ENCODE measurements around the gene VSX2. TPM values are rescaled to one million over a fixed set of nuclear protein-coding genes. Genes with fewer than 3 reads are reported as not detected.

Gene VSX2
- polyA plus RNA-seq, 4 donors: not detected

- no peaks in the 10 kb centered on the region for H3K4me1 ChIP-seq (ENCODE audit: control insufficient read depth in 3 of 3, insufficient read depth in 2 of 3, low read depth in 1 of 3, low read length in 2 of 3)
- H3K9me3 ChIP-seq (ENCODE audit: control insufficient read depth in 2 of 2, insufficient read depth in 1 of 2, low read depth in 1 of 2, low read length in 1 of 2): no peaks in the 10 kb centered on the region
- H3K27ac ChIP-seq (ENCODE audit: low read depth in 1 of 3, low read length in 2 of 3): no peak overlapping the region
- FAIRE-seq (no peak), DNase-seq (no peak)
- H3K36me3 ChIP-seq (ENCODE audit: control insufficient read depth in 3 of 3, insufficient read depth in 2 of 3, low read depth in 1 of 3, low read length in 3 of 3): no peaks in the 10 kb centered on the region
- WGBS, 3 donors: 72 to 80% (median 74%) methylated on average over 5 of the region's 5 CpGs
- H3K27me3 ChIP-seq (ENCODE audit: control insufficient read depth in 3 of 3, insufficient read depth in 3 of 3, low read length in 3 of 3): peaks cover 0 to 1% (median 0%) of the 10 kb centered on the region in 3 donors
- no peak overlapping the region for H3K4me3 ChIP-seq (ENCODE audit: low read depth in 1 of 3, low read length in 3 of 3)
Observed at GRCh38 chr14:74308695-74309094, 69.4 kb downstream of the VSX2 start.

- 60 to 78% (median 74%) methylated on average over 8 of the region's 8 CpGs for WGBS, 3 donors
- peaks cover 0 to 1% (median 0%) of the 10 kb centered on the region in 3 donors for H3K27me3 ChIP-seq (ENCODE audit: control insufficient read depth in 3 of 3, insufficient read depth in 3 of 3, low read length in 3 of 3)
- no peak overlapping the region for H3K27ac ChIP-seq (ENCODE audit: low read depth in 1 of 3, low read length in 2 of 3)
- no peaks in the 10 kb centered on the region for H3K9me3 ChIP-seq (ENCODE audit: control insufficient read depth in 2 of 2, insufficient read depth in 1 of 2, low read depth in 1 of 2, low read length in 1 of 2)
- no peaks in the 10 kb centered on the region for H3K36me3 ChIP-seq (ENCODE audit: control insufficient read depth in 3 of 3, insufficient read depth in 2 of 3, low read depth in 1 of 3, low read length in 3 of 3)
- FAIRE-seq: no peak
- H3K4me1 ChIP-seq (ENCODE audit: control insufficient read depth in 3 of 3, insufficient read depth in 2 of 3, low read depth in 1 of 3, low read length in 2 of 3): no peaks in the 10 kb centered on the region
- DNase-seq: no peak
- no peak overlapping the region for H3K4me3 ChIP-seq (ENCODE audit: low read depth in 1 of 3, low read length in 3 of 3)
Observed at GRCh38 chr14:74309125-74310022, 70.1 kb downstream of the VSX2 start.

GRCh38 chr14:74312161-74312560 is 72.9 kb downstream of the VSX2 start:
- FAIRE-seq (no peak), DNase-seq (no peak)
- WGBS, 3 donors: 81 to 92% (median 88%) methylated on average over 2 of the region's 2 CpGs

More at GRCh38 chr14:74312161-74312560, 72.9 kb downstream of the VSX2 start:
- H3K9me3 ChIP-seq (ENCODE audit: control insufficient read depth in 2 of 2, insufficient read depth in 1 of 2, low read depth in 1 of 2, low read length in 1 of 2): no peaks in the 10 kb centered on the region
- peaks cover 0 to 1% (median 0%) of the 10 kb centered on the region in 3 donors for H3K27me3 ChIP-seq (ENCODE audit: control insufficient read depth in 3 of 3, insufficient read depth in 3 of 3, low read length in 3 of 3)
- no peaks in the 10 kb centered on the region for H3K36me3 ChIP-seq (ENCODE audit: control insufficient read depth in 3 of 3, insufficient read depth in 2 of 3, low read depth in 1 of 3, low read length in 3 of 3)
- H3K4me1 ChIP-seq (ENCODE audit: control insufficient read depth in 3 of 3, insufficient read depth in 2 of 3, low read depth in 1 of 3, low read length in 2 of 3): peaks cover 0 to 4% (median 0%) of the 10 kb centered on the region in 3 donors
- no peak overlapping the region for H3K4me3 ChIP-seq (ENCODE audit: low read depth in 1 of 3, low read length in 3 of 3)
- no peak overlapping the region for H3K27ac ChIP-seq (ENCODE audit: low read depth in 1 of 3, low read length in 2 of 3)

Other genes with a start within 250 kb of the VSX2 start
- 10 to 100 TPM; 17.4 to 85.8 (median 31.1) TPM for gene ENTPD5, start 220.2 kb upstream of the VSX2 start, polyA plus RNA-seq
- 1 to 10 TPM in 3 of 4 donors, under 1 TPM in 1; 0.89 to 5.1 (median 1.9) TPM for gene BBOF1, start 220.1 kb upstream of the VSX2 start, polyA plus RNA-seq
- 10 to 100 TPM; 15.8 to 56.4 (median 30.5) TPM for gene ALDH6A1, start 155.0 kb upstream of the VSX2 start, polyA plus RNA-seq
- 10 to 100 TPM in 3 of 4 donors, 1 to 10 TPM in 1; 6.1 to 22.1 (median 11.1) TPM for gene LIN52, start 154.5 kb upstream of the VSX2 start, polyA plus RNA-seq
- 100 to 1,000 TPM in 1 of 4 donors, 10 to 100 TPM in 3; 31.1 to 138 (median 51.7) TPM for gene ABCD4, start 63.5 kb downstream of the VSX2 start, polyA plus RNA-seq
- gene VRTN, start 109.0 kb downstream of the VSX2 start, polyA plus RNA-seq: under 1 TPM in 2 of 4 donors, not detected in 2; 0.24 to 0.85 TPM
- 1 to 10 TPM in 1 of 4 donors, under 1 TPM in 1, not detected in 2; 0.06 to 3.0 TPM for gene SYNDIG1L, start 186.8 kb downstream of the VSX2 start, polyA plus RNA-seq